Inferior parietal cortex (tissue), 1 donor: ENCODE data around the gene ORAI3.

ENCODE experiments used
- DNase-seq: peaks from one replicate; pipeline ENCODE4 v3.0.0-alpha.2; 2016; ENCODE audit errors: extremely low spot score

ORAI3 gene

GRCh38 chr16:30992276-30992780, 43.5 kb downstream of the ORAI3 start:
- DNase-seq, result no peak

- no peak for DNase-seq
Measured at GRCh38 chr16:30992931-30993816, 44.3 kb downstream of the ORAI3 start.

GRCh38 chr16:30995927-30996323, 47.1 kb downstream of the ORAI3 start:
- DNase-seq, result no peak

GRCh38 chr16:30996324-30996984, 47.6 kb downstream of the ORAI3 start:
- DNase-seq, result no peak

- no peak for DNase-seq
Measured at GRCh38 chr16:30996985-30997724, 48.3 kb downstream of the ORAI3 start.

GRCh38 chr16:30997725-30998711, 49.1 kb downstream of the ORAI3 start:
- no peak for DNase-seq

- no peak for DNase-seq
Measured at GRCh38 chr16:30998852-30999761, 50.2 kb downstream of the ORAI3 start.

- no peak for DNase-seq
Measured at GRCh38 chr16:31000671-31001382, 52.0 kb downstream of the ORAI3 start.

- no peak for DNase-seq
Measured at GRCh38 chr16:31001507-31002249, 52.8 kb downstream of the ORAI3 start.

GRCh38 chr16:31002250-31002700, 53.4 kb downstream of the ORAI3 start:
- no peak for DNase-seq

GRCh38 chr16:31002862-31003341, 54.0 kb downstream of the ORAI3 start:
- DNase-seq, result no peak

- DNase-seq, result no peak
Measured at GRCh38 chr16:31003744-31004143, 54.9 kb downstream of the ORAI3 start.
